Osteocyte (in vitro differentiated cells): ENCODE results near the gene AGXT2. TPM values are rescaled to one million over a fixed set of nuclear protein-coding genes. Genes with fewer than 3 reads are reported as not detected.

Experiments used
- DNase-seq: peaks from one replicate; pipeline ENCODE4 v3.0.0; 2021; ENCODE audit warnings: mixed read lengths; ENCODE audit not compliant: unreplicated experiment; ENCODE audit errors: extremely low spot score
- H3K27ac Mint-ChIP-seq: one replicate; pipeline ENCODE4 v1.8.0; 2021; ENCODE audit warnings: mild to moderate bottlenecking, mixed read lengths; ENCODE audit not compliant: unreplicated experiment
- H3K27me3 Mint-ChIP-seq: one replicate; pipeline ENCODE4 v1.8.0; 2021; ENCODE audit warnings: mixed read lengths; ENCODE audit not compliant: unreplicated experiment
- H3K36me3 Mint-ChIP-seq: one replicate; pipeline ENCODE4 v1.8.0; 2021; ENCODE audit warnings: mixed read lengths; ENCODE audit not compliant: unreplicated experiment
- H3K4me1 Mint-ChIP-seq: one replicate; pipeline ENCODE4 v1.8.0; 2021; ENCODE audit warnings: mixed read lengths; ENCODE audit not compliant: unreplicated experiment
- H3K4me3 Mint-ChIP-seq: one replicate; pipeline ENCODE4 v1.8.0; 2021; ENCODE audit warnings: mild to moderate bottlenecking, moderate library complexity, mixed read lengths; ENCODE audit not compliant: unreplicated experiment
- H3K9me3 Mint-ChIP-seq: one replicate; pipeline ENCODE4 v1.8.0; 2021; ENCODE audit warnings: mixed read lengths; ENCODE audit not compliant: unreplicated experiment
- CTCF ChIP-seq: fragments of 200-600 bp; sonication (generic); IDR thresholded peaks from 2 replicates; pipeline ENCODE4 v1.5.0; 2021; ENCODE audit warnings: antibody characterized with exemption, mild to moderate bottlenecking, moderate library complexity
- total RNA-seq: library from RNA; stranded (reverse); gene quantifications from 2 replicates; pipeline ENCODE4 v1.2.1, GENCODE V29; 2021

AGXT2 gene
- total RNA-seq, 1 donor from 2014 or later = not detected

- Mint-ChIP-seq H3K4me3 (no peak overlapping the region), H3K27ac (no peak overlapping the region), H3K27me3 (peaks cover 3% of the 10 kb centered on the region), H3K9me3 (no peaks in the 10 kb centered on the region), H3K36me3 (no peaks in the 10 kb centered on the region), H3K4me1 (no peaks in the 10 kb centered on the region)
- no peak for DNase-seq
- no peak for TF ChIP-seq CTCF
These were observed 34.8 kb upstream of the AGXT2 start for GRCh38 chr5:35082530-35082929.

GRCh38 chr5:35081134-35081533, 33.4 kb upstream of the AGXT2 start:
- no peak for TF ChIP-seq CTCF
- Mint-ChIP-seq H3K27ac (no peak overlapping the region), H3K4me1 (no peaks in the 10 kb centered on the region), H3K9me3 (no peaks in the 10 kb centered on the region), H3K4me3 (no peak overlapping the region), H3K27me3 (peaks cover 2% of the 10 kb centered on the region), H3K36me3 (no peaks in the 10 kb centered on the region)
- DNase-seq = no peak

- no peak for TF ChIP-seq CTCF
- H3K9me3 Mint-ChIP-seq = peaks cover 4% of the 10 kb centered on the region
- H3K4me3 Mint-ChIP-seq = no peak overlapping the region
- no peaks in the 10 kb centered on the region for H3K36me3 Mint-ChIP-seq
- peaks cover 2% of the 10 kb centered on the region for H3K27me3 Mint-ChIP-seq
- H3K4me1 Mint-ChIP-seq = no peaks in the 10 kb centered on the region
- no peak overlapping the region for H3K27ac Mint-ChIP-seq
- no peak for DNase-seq
These were observed 25.4 kb upstream of the AGXT2 start for GRCh38 chr5:35073160-35073559.

GRCh38 chr5:35069188-35069587, 21.4 kb upstream of the AGXT2 start:
- Mint-ChIP-seq H3K9me3 (peaks cover 4% of the 10 kb centered on the region), H3K27ac (no peak overlapping the region), H3K27me3 (peaks cover 2% of the 10 kb centered on the region), H3K4me3 (no peak overlapping the region), H3K4me1 (no peaks in the 10 kb centered on the region), H3K36me3 (no peaks in the 10 kb centered on the region)
- no peak for TF ChIP-seq CTCF
- no peak for DNase-seq

GRCh38 chr5:35067985-35068384, 20.2 kb upstream of the AGXT2 start:
- Mint-ChIP-seq H3K4me3 (no peak overlapping the region), H3K4me1 (no peaks in the 10 kb centered on the region), H3K9me3 (no peaks in the 10 kb centered on the region), H3K27me3 (peaks cover 2% of the 10 kb centered on the region), H3K27ac (no peak overlapping the region), H3K36me3 (no peaks in the 10 kb centered on the region)
- no peak for DNase-seq
- no peak for TF ChIP-seq CTCF
